Activated CD8-positive, alpha-beta memory T cell treated with anti-CD3 and anti-CD28 coated beads for 48 hours (primary cell): ENCODE data around the gene SLC36A1.

Source experiments
- DNase-seq, 3 experiments: peaks; one replicate each; pipeline ENCODE4 v3.0.0-alpha.2; 2020; ENCODE audit warnings: low read depth in 2 of 3, low spot score in 2 of 3

SLC36A1 gene

GRCh38 chr5:151531581-151531980 is 84.2 kb downstream of the SLC36A1 start:
- no peak for DNase-seq

- DNase-seq = no peak
These were observed 85.0 kb downstream of the SLC36A1 start for GRCh38 chr5:151532416-151532815.

GRCh38 chr5:151534350-151534749 is 86.9 kb downstream of the SLC36A1 start:
- no peak for DNase-seq

GRCh38 chr5:151537044-151537443 is 89.6 kb downstream of the SLC36A1 start:
- no peak for DNase-seq

GRCh38 chr5:151541571-151541970 is 94.2 kb downstream of the SLC36A1 start:
- no peak for DNase-seq
